ENCODE data around the gene DAZAP1.

The DAZAP1 gene

GRCh38 chr19:1424192-1424955, 17.0 kb downstream of the DAZAP1 start:
- H3K27me3 ChIP-seq (ENCODE audit: low read depth, low read length), result no peaks in the 10 kb centered on the region
- no peak overlapping the region for H3K4me3 ChIP-seq (ENCODE audit: low read depth in 1 of 2, low read length in 2 of 2)
- H3K36me3 ChIP-seq (ENCODE audit: control insufficient read depth in 1 of 2, insufficient read depth in 2 of 2, low read length in 2 of 2), result peaks cover 39 to 93% of the 10 kb centered on the region in 2 donors
- H3K9me3 ChIP-seq (ENCODE audit: control insufficient read depth in 1 of 2, low read length in 2 of 2), result no peaks in the 10 kb centered on the region
- H3K4me1 ChIP-seq (ENCODE audit: control insufficient read depth in 1 of 2, insufficient read depth in 2 of 2, low read length in 2 of 2), result no peaks in the 10 kb centered on the region
- H3K27ac ChIP-seq (ENCODE audit: low read length), result no peak overlapping the region

GRCh38 chr19:1425102-1425837, 17.9 kb downstream of the DAZAP1 start:
- H3K9me3 ChIP-seq (ENCODE audit: control insufficient read depth in 1 of 2, low read length in 2 of 2), result no peaks in the 10 kb centered on the region
- no peak overlapping the region for H3K27ac ChIP-seq (ENCODE audit: low read length)
- peaks cover 39 to 96% of the 10 kb centered on the region in 2 donors for H3K36me3 ChIP-seq (ENCODE audit: control insufficient read depth in 1 of 2, insufficient read depth in 2 of 2, low read length in 2 of 2)
- H3K4me1 ChIP-seq (ENCODE audit: control insufficient read depth in 1 of 2, insufficient read depth in 2 of 2, low read length in 2 of 2), result no peaks in the 10 kb centered on the region
- H3K27me3 ChIP-seq (ENCODE audit: low read depth, low read length), result no peaks in the 10 kb centered on the region
- H3K4me3 ChIP-seq (ENCODE audit: low read depth in 1 of 2, low read length in 2 of 2), result no peak overlapping the region

GRCh38 chr19:1425902-1426301, 18.5 kb downstream of the DAZAP1 start:
- Histone ChIP-seq H3K4me1 (ENCODE audit: control insufficient read depth in 1 of 2, insufficient read depth in 2 of 2, low read length in 2 of 2) (no peaks in the 10 kb centered on the region), H3K27me3 (ENCODE audit: low read depth, low read length) (no peaks in the 10 kb centered on the region), H3K4me3 (ENCODE audit: low read depth in 1 of 2, low read length in 2 of 2) (no peak overlapping the region), H3K9me3 (ENCODE audit: control insufficient read depth in 1 of 2, low read length in 2 of 2) (no peaks in the 10 kb centered on the region), H3K27ac (ENCODE audit: low read length) (no peak overlapping the region), H3K36me3 (ENCODE audit: control insufficient read depth in 1 of 2, insufficient read depth in 2 of 2, low read length in 2 of 2) (peaks cover 35 to 92% of the 10 kb centered on the region in 2 donors)

- Histone ChIP-seq H3K36me3 (ENCODE audit: control insufficient read depth in 1 of 2, insufficient read depth in 2 of 2, low read length in 2 of 2) (peaks cover 34 to 88% of the 10 kb centered on the region in 2 donors), H3K27me3 (ENCODE audit: low read depth, low read length) (no peaks in the 10 kb centered on the region), H3K9me3 (ENCODE audit: control insufficient read depth in 1 of 2, low read length in 2 of 2) (no peaks in the 10 kb centered on the region), H3K4me3 (ENCODE audit: low read depth in 1 of 2, low read length in 2 of 2) (no peak overlapping the region), H3K27ac (ENCODE audit: low read length) (no peak overlapping the region), H3K4me1 (ENCODE audit: control insufficient read depth in 1 of 2, insufficient read depth in 2 of 2, low read length in 2 of 2) (no peaks in the 10 kb centered on the region)
Measured at GRCh38 chr19:1426736-1427135, 19.4 kb downstream of the DAZAP1 start.

- Histone ChIP-seq H3K4me1 (ENCODE audit: control insufficient read depth in 1 of 2, insufficient read depth in 2 of 2, low read length in 2 of 2) (no peaks in the 10 kb centered on the region), H3K4me3 (ENCODE audit: low read depth in 1 of 2, low read length in 2 of 2) (no peak overlapping the region), H3K36me3 (ENCODE audit: control insufficient read depth in 1 of 2, insufficient read depth in 2 of 2, low read length in 2 of 2) (peaks cover 33 to 88% of the 10 kb centered on the region in 2 donors), H3K9me3 (ENCODE audit: control insufficient read depth in 1 of 2, low read length in 2 of 2) (no peaks in the 10 kb centered on the region), H3K27me3 (ENCODE audit: low read depth, low read length) (no peaks in the 10 kb centered on the region), H3K27ac (ENCODE audit: low read length) (no peak overlapping the region)
Measured at GRCh38 chr19:1427221-1427920, 20.0 kb downstream of the DAZAP1 start.

GRCh38 chr19:1428738-1429391, 21.5 kb downstream of the DAZAP1 start:
- Histone ChIP-seq H3K27ac (ENCODE audit: low read length) (no peak overlapping the region), H3K27me3 (ENCODE audit: low read depth, low read length) (no peaks in the 10 kb centered on the region), H3K4me1 (ENCODE audit: control insufficient read depth in 1 of 2, insufficient read depth in 2 of 2, low read length in 2 of 2) (no peaks in the 10 kb centered on the region), H3K4me3 (ENCODE audit: low read depth in 1 of 2, low read length in 2 of 2) (no peak overlapping the region), H3K9me3 (ENCODE audit: control insufficient read depth in 1 of 2, low read length in 2 of 2) (no peaks in the 10 kb centered on the region), H3K36me3 (ENCODE audit: control insufficient read depth in 1 of 2, insufficient read depth in 2 of 2, low read length in 2 of 2) (peaks cover 35 to 88% of the 10 kb centered on the region in 2 donors)

GRCh38 chr19:1429750-1430149, 22.4 kb downstream of the DAZAP1 start:
- H3K36me3 ChIP-seq (ENCODE audit: control insufficient read depth in 1 of 2, insufficient read depth in 2 of 2, low read length in 2 of 2), result peaks cover 33 to 90% of the 10 kb centered on the region in 2 donors
- H3K4me3 ChIP-seq (ENCODE audit: low read depth in 1 of 2, low read length in 2 of 2), result no peak overlapping the region
- no peak overlapping the region for H3K27ac ChIP-seq (ENCODE audit: low read length)

GRCh38 chr19:1430246-1430645, 22.9 kb downstream of the DAZAP1 start:
- H3K9me3 ChIP-seq (ENCODE audit: control insufficient read depth in 1 of 2, low read length in 2 of 2), result no peaks in the 10 kb centered on the region
- H3K27me3 ChIP-seq (ENCODE audit: low read depth, low read length), result no peaks in the 10 kb centered on the region
- H3K36me3 ChIP-seq (ENCODE audit: control insufficient read depth in 1 of 2, insufficient read depth in 2 of 2, low read length in 2 of 2), result peaks cover 32 to 89% of the 10 kb centered on the region in 2 donors
- no peak overlapping the region for H3K4me3 ChIP-seq (ENCODE audit: low read depth in 1 of 2, low read length in 2 of 2)
- no peaks in the 10 kb centered on the region for H3K4me1 ChIP-seq (ENCODE audit: control insufficient read depth in 1 of 2, insufficient read depth in 2 of 2, low read length in 2 of 2)
- H3K27ac ChIP-seq (ENCODE audit: low read length), result no peak overlapping the region

More at GRCh38 chr19:1429750-1430149, 22.4 kb downstream of the DAZAP1 start:
- H3K9me3 ChIP-seq (ENCODE audit: control insufficient read depth in 1 of 2, low read length in 2 of 2), result no peaks in the 10 kb centered on the region
- no peaks in the 10 kb centered on the region for H3K27me3 ChIP-seq (ENCODE audit: low read depth, low read length)
- H3K4me1 ChIP-seq (ENCODE audit: control insufficient read depth in 1 of 2, insufficient read depth in 2 of 2, low read length in 2 of 2), result no peaks in the 10 kb centered on the region

GRCh38 chr19:1431759-1432506, 24.5 kb downstream of the DAZAP1 start:
- H3K36me3 ChIP-seq (ENCODE audit: control insufficient read depth in 1 of 2, insufficient read depth in 2 of 2, low read length in 2 of 2), result peaks cover 31 to 77% of the 10 kb centered on the region in 2 donors

GRCh38 chr19:1432507-1432887, 25.1 kb downstream of the DAZAP1 start:
- H3K36me3 ChIP-seq (ENCODE audit: control insufficient read depth in 1 of 2, insufficient read depth in 2 of 2, low read length in 2 of 2), result peaks cover 27 to 71% of the 10 kb centered on the region in 2 donors
- no peak overlapping the region for H3K27ac ChIP-seq (ENCODE audit: low read length)

More at GRCh38 chr19:1431759-1432506, 24.5 kb downstream of the DAZAP1 start:
- Histone ChIP-seq H3K27me3 (ENCODE audit: low read depth, low read length) (no peaks in the 10 kb centered on the region), H3K4me3 (ENCODE audit: low read depth in 1 of 2, low read length in 2 of 2) (no peak overlapping the region), H3K27ac (ENCODE audit: low read length) (no peak overlapping the region), H3K9me3 (ENCODE audit: control insufficient read depth in 1 of 2, low read length in 2 of 2) (no peaks in the 10 kb centered on the region), H3K4me1 (ENCODE audit: control insufficient read depth in 1 of 2, insufficient read depth in 2 of 2, low read length in 2 of 2) (no peaks in the 10 kb centered on the region)

More at GRCh38 chr19:1432507-1432887, 25.1 kb downstream of the DAZAP1 start:
- no peaks in the 10 kb centered on the region for H3K9me3 ChIP-seq (ENCODE audit: control insufficient read depth in 1 of 2, low read length in 2 of 2)
- no peaks in the 10 kb centered on the region for H3K27me3 ChIP-seq (ENCODE audit: low read depth, low read length)
- no peak overlapping the region for H3K4me3 ChIP-seq (ENCODE audit: low read depth in 1 of 2, low read length in 2 of 2)
- H3K4me1 ChIP-seq (ENCODE audit: control insufficient read depth in 1 of 2, insufficient read depth in 2 of 2, low read length in 2 of 2), result peaks cover 0 to under 1% of the 10 kb centered on the region in 2 donors
